ENCODE data around the gene SNTG2.

SNTG2 gene

GRCh38 chr2:1223791-1224190 is 273.1 kb downstream of the SNTG2 start:
- ATAC-seq: no peak
- TF ChIP-seq ZC3H10 (CRISPR knock-in tag; IDR thresholded peaks at IDR 0.05) (no peak), SNAI2 (CRISPR knock-in tag; IDR thresholded peaks at IDR 0.05) (no peak), TOX (CRISPR knock-in tag; IDR thresholded peaks at IDR 0.05; ENCODE audit: borderline replicate concordance) (no peak), CSDC2 (CRISPR knock-in tag; IDR thresholded peaks at IDR 0.05) (no peak), ISL1 (CRISPR knock-in tag; IDR thresholded peaks at IDR 0.05) (no peak), ARNTL (CRISPR knock-in tag; IDR thresholded peaks at IDR 0.05; ENCODE audit: borderline replicate concordance, low read depth) (no peak)

DNA sequence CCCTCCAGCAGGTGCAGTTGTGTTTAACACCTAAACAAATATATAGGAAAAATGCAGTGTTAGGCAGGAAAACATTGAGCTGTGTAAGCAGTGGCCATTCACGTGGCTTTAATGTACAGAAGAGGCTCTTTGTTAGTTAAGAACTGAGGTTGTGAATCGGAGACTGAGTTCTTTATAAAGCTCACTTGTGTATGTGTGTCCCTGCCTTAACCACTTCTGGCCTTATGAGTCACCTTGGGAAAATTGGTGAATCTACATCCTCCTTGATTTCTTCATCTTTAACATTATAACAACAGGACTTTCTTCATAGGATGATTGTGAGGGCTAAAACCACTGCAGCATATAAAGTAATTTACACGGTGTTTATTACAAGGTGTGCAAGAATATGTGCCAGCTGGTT is 274.3 kb downstream of the SNTG2 start:
- no peak for TF ChIP-seq PPARA (CRISPR knock-in tag; IDR thresholded peaks at IDR 0.05; ENCODE audit: borderline replicate concordance)
- TF ChIP-seq, protein P1, sequence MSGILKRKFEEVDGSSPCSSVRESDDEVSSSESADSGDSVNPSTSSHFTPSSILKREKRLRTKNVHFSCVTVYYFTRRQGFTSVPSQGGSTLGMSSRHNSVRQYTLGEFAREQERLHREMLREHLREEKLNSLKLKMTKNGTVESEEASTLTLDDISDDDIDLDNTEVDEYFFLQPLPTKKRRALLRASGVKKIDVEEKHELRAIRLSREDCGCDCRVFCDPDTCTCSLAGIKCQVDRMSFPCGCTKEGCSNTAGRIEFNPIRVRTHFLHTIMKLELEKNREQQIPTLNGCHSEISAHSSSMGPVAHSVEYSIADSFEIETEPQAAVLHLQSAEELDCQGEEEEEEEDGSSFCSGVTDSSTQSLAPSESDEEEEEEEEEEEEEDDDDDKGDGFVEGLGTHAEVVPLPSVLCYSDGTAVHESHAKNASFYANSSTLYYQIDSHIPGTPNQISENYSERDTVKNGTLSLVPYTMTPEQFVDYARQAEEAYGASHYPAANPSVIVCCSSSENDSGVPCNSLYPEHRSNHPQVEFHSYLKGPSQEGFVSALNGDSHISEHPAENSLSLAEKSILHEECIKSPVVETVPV (CRISPR knock-in tag; IDR thresholded peaks at IDR 0.05): no peak
- no peak for TF ChIP-seq GLIS3 (CRISPR knock-in tag; IDR thresholded peaks at IDR 0.05)
- no peak for TF ChIP-seq CREB5 (CRISPR knock-in tag; IDR thresholded peaks at IDR 0.05; ENCODE audit: low read depth)
- no peak for TF ChIP-seq PATZ1 (CRISPR knock-in tag; IDR thresholded peaks at IDR 0.05; ENCODE audit: borderline replicate concordance)
- TF ChIP-seq OSR1 (CRISPR knock-in tag; IDR thresholded peaks at IDR 0.05): no peak
- no peak for TF ChIP-seq TOX (CRISPR knock-in tag; IDR thresholded peaks at IDR 0.05; ENCODE audit: borderline replicate concordance)
- no peak for TF ChIP-seq ZNF70 (CRISPR knock-in tag; IDR thresholded peaks at IDR 0.05)
- TF ChIP-seq TSHZ2 (CRISPR knock-in tag; IDR thresholded peaks at IDR 0.05): no peak
- no peak for TF ChIP-seq ZC3H10 (CRISPR knock-in tag; IDR thresholded peaks at IDR 0.05)
- TF ChIP-seq, protein P2, sequence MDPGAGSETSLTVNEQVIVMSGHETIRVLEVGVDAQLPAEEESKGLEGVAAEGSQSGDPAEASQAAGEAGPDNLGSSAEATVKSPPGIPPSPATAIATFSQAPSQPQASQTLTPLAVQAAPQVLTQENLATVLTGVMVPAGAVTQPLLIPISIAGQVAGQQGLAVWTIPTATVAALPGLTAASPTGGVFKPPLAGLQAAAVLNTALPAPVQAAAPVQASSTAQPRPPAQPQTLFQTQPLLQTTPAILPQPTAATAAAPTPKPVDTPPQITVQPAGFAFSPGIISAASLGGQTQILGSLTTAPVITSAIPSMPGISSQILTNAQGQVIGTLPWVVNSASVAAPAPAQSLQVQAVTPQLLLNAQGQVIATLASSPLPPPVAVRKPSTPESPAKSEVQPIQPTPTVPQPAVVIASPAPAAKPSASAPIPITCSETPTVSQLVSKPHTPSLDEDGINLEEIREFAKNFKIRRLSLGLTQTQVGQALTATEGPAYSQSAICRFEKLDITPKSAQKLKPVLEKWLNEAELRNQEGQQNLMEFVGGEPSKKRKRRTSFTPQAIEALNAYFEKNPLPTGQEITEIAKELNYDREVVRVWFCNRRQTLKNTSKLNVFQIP (CRISPR knock-in tag; IDR thresholded peaks at IDR 0.05; ENCODE audit: borderline replicate concordance, low read depth): no peak
- TF ChIP-seq ZNF8 (CRISPR knock-in tag; IDR thresholded peaks at IDR 0.05): no peak
- no peak for TF ChIP-seq TCF4 (CRISPR knock-in tag; IDR thresholded peaks at IDR 0.05; ENCODE audit: borderline replicate concordance)
- TF ChIP-seq ESRRG (CRISPR knock-in tag; IDR thresholded peaks at IDR 0.05): no peak
- no peak for TF ChIP-seq RARB (CRISPR knock-in tag; IDR thresholded peaks at IDR 0.05)
- TF ChIP-seq CSDC2 (CRISPR knock-in tag; IDR thresholded peaks at IDR 0.05): no peak
- TF ChIP-seq ISL1 (CRISPR knock-in tag; IDR thresholded peaks at IDR 0.05): no peak
- ATAC-seq: no peak

- no peak for ATAC-seq
- TF ChIP-seq TOX (CRISPR knock-in tag; IDR thresholded peaks at IDR 0.05; ENCODE audit: borderline replicate concordance) (no peak), ARNTL (CRISPR knock-in tag; IDR thresholded peaks at IDR 0.05; ENCODE audit: borderline replicate concordance, low read depth) (no peak), ZNF565 (CRISPR knock-in tag; conservative IDR thresholded peaks at IDR 0.05; ENCODE audit: low read depth) (no peak), PATZ1 (CRISPR knock-in tag; IDR thresholded peaks at IDR 0.05; ENCODE audit: borderline replicate concordance) (no peak), GLIS3 (CRISPR knock-in tag; IDR thresholded peaks at IDR 0.05) (no peak), ZNF8 (CRISPR knock-in tag; IDR thresholded peaks at IDR 0.05) (no peak), ZFP30 (CRISPR knock-in tag; IDR thresholded peaks at IDR 0.05) (no peak), ZC3H10 (CRISPR knock-in tag; IDR thresholded peaks at IDR 0.05) (no peak), CSDC2 (CRISPR knock-in tag; IDR thresholded peaks at IDR 0.05) (no peak), SNAI2 (CRISPR knock-in tag; IDR thresholded peaks at IDR 0.05) (no peak)
- TF ChIP-seq, protein P1 (CRISPR knock-in tag; IDR thresholded peaks at IDR 0.05): no peak
Measured at GRCh38 chr2:1226766-1227165, 276.1 kb downstream of the SNTG2 start.
